ENCODE data around the gene LY86. TPM values are rescaled to one million over a fixed set of nuclear protein-coding genes. Genes with fewer than 3 reads are reported as not detected.

LY86 gene
- total and polyA plus RNA-seq, 9 of the 15 experiments (the other 6 are each of a cell fraction or from before 2014, with no cell fraction given): 0.08 to 0.20 TPM; not detected in 7

- TF ChIP-seq SAFB2 (IDR thresholded peaks at IDR 0.05; ENCODE audit: borderline replicate concordance, low read depth, low read length, severe bottlenecking) (no peak), DIDO1 (tag; IDR thresholded peaks at IDR 0.05; ENCODE audit: low read depth) (no peak), PTBP1 (IDR thresholded peaks at IDR 0.05; ENCODE audit: low read depth, low read length) (no peak), NBN (IDR thresholded peaks at IDR 0.05; ENCODE audit: low read depth) (no peak), ZFX (CRISPR knock-in tag; IDR thresholded peaks at IDR 0.05) (peak; percentile 18; the same call in 1 of the 2 replicates), BCL6 (CRISPR knock-in tag; IDR thresholded peaks at IDR 0.05) (no peak), ERF (CRISPR knock-in tag; IDR thresholded peaks at IDR 0.05) (no peak), ZNF764 (CRISPR knock-in tag; IDR thresholded peaks at IDR 0.05; ENCODE audit: low read depth) (no peak), EP300 (IDR thresholded peaks at IDR 0.05; ENCODE audit: low read length) (no peak), MAFF (IDR thresholded peaks at IDR 0.05; ENCODE audit: low read length) (no peak), OTX1 (CRISPR knock-in tag; IDR thresholded peaks at IDR 0.05) (peak; percentile 85; the same call in 1 of the 2 replicates)
- TF ChIP-seq, protein P1, sequence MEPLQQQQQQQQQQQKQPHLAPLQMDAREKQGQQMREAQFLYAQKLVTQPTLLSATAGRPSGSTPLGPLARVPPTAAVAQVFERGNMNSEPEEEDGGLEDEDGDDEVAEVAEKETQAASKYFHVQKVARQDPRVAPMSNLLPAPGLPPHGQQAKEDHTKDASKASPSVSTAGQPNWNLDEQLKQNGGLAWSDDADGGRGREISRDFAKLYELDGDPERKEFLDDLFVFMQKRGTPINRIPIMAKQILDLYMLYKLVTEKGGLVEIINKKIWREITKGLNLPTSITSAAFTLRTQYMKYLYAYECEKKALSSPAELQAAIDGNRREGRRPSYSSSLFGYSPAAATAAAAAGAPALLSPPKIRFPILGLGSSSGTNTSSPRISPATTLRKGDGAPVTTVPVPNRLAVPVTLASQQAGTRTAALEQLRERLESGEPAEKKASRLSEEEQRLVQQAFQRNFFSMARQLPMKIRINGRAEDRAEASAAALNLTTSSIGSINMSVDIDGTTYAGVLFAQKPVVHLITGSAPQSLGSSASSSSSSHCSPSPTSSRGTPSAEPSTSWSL (CRISPR knock-in tag; IDR thresholded peaks at IDR 0.05; ENCODE audit: borderline replicate concordance): no peak
- TF ChIP-seq, protein P2, sequence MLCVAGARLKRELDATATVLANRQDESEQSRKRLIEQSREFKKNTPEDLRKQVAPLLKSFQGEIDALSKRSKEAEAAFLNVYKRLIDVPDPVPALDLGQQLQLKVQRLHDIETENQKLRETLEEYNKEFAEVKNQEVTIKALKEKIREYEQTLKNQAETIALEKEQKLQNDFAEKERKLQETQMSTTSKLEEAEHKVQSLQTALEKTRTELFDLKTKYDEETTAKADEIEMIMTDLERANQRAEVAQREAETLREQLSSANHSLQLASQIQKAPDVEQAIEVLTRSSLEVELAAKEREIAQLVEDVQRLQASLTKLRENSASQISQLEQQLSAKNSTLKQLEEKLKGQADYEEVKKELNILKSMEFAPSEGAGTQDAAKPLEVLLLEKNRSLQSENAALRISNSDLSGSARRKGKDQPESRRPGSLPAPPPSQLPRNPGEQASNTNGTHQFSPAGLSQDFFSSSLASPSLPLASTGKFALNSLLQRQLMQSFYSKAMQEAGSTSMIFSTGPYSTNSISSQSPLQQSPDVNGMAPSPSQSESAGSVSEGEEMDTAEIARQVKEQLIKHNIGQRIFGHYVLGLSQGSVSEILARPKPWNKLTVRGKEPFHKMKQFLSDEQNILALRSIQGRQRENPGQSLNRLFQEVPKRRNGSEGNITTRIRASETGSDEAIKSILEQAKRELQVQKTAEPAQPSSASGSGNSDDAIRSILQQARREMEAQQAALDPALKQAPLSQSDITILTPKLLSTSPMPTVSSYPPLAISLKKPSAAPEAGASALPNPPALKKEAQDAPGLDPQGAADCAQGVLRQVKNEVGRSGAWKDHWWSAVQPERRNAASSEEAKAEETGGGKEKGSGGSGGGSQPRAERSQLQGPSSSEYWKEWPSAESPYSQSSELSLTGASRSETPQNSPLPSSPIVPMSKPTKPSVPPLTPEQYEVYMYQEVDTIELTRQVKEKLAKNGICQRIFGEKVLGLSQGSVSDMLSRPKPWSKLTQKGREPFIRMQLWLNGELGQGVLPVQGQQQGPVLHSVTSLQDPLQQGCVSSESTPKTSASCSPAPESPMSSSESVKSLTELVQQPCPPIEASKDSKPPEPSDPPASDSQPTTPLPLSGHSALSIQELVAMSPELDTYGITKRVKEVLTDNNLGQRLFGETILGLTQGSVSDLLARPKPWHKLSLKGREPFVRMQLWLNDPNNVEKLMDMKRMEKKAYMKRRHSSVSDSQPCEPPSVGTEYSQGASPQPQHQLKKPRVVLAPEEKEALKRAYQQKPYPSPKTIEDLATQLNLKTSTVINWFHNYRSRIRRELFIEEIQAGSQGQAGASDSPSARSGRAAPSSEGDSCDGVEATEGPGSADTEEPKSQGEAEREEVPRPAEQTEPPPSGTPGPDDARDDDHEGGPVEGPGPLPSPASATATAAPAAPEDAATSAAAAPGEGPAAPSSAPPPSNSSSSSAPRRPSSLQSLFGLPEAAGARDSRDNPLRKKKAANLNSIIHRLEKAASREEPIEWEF (CRISPR knock-in tag; IDR thresholded peaks at IDR 0.05): peak; percentile 55; the same call in 1 of the 2 replicates
- TF ChIP-seq, protein P3, sequence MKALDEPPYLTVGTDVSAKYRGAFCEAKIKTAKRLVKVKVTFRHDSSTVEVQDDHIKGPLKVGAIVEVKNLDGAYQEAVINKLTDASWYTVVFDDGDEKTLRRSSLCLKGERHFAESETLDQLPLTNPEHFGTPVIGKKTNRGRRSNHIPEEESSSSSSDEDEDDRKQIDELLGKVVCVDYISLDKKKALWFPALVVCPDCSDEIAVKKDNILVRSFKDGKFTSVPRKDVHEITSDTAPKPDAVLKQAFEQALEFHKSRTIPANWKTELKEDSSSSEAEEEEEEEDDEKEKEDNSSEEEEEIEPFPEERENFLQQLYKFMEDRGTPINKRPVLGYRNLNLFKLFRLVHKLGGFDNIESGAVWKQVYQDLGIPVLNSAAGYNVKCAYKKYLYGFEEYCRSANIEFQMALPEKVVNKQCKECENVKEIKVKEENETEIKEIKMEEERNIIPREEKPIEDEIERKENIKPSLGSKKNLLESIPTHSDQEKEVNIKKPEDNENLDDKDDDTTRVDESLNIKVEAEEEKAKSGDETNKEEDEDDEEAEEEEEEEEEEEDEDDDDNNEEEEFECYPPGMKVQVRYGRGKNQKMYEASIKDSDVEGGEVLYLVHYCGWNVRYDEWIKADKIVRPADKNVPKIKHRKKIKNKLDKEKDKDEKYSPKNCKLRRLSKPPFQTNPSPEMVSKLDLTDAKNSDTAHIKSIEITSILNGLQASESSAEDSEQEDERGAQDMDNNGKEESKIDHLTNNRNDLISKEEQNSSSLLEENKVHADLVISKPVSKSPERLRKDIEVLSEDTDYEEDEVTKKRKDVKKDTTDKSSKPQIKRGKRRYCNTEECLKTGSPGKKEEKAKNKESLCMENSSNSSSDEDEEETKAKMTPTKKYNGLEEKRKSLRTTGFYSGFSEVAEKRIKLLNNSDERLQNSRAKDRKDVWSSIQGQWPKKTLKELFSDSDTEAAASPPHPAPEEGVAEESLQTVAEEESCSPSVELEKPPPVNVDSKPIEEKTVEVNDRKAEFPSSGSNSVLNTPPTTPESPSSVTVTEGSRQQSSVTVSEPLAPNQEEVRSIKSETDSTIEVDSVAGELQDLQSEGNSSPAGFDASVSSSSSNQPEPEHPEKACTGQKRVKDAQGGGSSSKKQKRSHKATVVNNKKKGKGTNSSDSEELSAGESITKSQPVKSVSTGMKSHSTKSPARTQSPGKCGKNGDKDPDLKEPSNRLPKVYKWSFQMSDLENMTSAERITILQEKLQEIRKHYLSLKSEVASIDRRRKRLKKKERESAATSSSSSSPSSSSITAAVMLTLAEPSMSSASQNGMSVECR (CRISPR knock-in tag; IDR thresholded peaks at IDR 0.05): no peak
- TF ChIP-seq, protein P4, sequence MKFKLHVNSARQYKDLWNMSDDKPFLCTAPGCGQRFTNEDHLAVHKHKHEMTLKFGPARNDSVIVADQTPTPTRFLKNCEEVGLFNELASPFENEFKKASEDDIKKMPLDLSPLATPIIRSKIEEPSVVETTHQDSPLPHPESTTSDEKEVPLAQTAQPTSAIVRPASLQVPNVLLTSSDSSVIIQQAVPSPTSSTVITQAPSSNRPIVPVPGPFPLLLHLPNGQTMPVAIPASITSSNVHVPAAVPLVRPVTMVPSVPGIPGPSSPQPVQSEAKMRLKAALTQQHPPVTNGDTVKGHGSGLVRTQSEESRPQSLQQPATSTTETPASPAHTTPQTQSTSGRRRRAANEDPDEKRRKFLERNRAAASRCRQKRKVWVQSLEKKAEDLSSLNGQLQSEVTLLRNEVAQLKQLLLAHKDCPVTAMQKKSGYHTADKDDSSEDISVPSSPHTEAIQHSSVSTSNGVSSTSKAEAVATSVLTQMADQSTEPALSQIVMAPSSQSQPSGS (CRISPR knock-in tag; IDR thresholded peaks at IDR 0.05): no peak
Observed at GRCh38 chr6:6591778-6592465, 3.4 kb downstream of the LY86 start (continued).
